Adipocyte (in vitro differentiated cells): Measurements from ENCODE around the gene NCR2.

Experiments
- DNase-seq: peaks from one replicate; pipeline ENCODE4 v3.0.0-alpha.2; 2015; ENCODE audit warnings: low read depth
- H3K27me3 ChIP-seq: replicated peaks from 2 replicates; pipeline ENCODE4 v1.7.0; 2013; ENCODE audit warnings: mild to moderate bottlenecking, low read length, moderate library complexity; ENCODE audit not compliant: control insufficient read depth, insufficient read depth
- H3K36me3 ChIP-seq: 2 replicates; pipeline ENCODE4 v1.7.0; 2013; ENCODE audit warnings: low read length, mild to moderate bottlenecking, moderate library complexity; ENCODE audit not compliant: control insufficient read depth, insufficient read depth, severe bottlenecking
- H3K4me1 ChIP-seq: 2 replicates; pipeline ENCODE4 v1.7.0; 2013; ENCODE audit warnings: mild to moderate bottlenecking, low read length, moderate library complexity; ENCODE audit not compliant: control insufficient read depth, insufficient read depth
- H3K4me3 ChIP-seq: 2 replicates; pipeline ENCODE4 v1.7.0; 2013; ENCODE audit warnings: mild to moderate bottlenecking, low read length, moderate library complexity
- H3K9ac ChIP-seq: 2 replicates; pipeline ENCODE4 v1.7.0; 2013; ENCODE audit warnings: mild to moderate bottlenecking, low read length, moderate library complexity
- H3K9me3 ChIP-seq: 2 replicates; pipeline ENCODE4 v1.7.0; 2013; ENCODE audit warnings: mild to moderate bottlenecking, low read length, moderate library complexity; ENCODE audit not compliant: control insufficient read depth

Gene NCR2

DNA sequence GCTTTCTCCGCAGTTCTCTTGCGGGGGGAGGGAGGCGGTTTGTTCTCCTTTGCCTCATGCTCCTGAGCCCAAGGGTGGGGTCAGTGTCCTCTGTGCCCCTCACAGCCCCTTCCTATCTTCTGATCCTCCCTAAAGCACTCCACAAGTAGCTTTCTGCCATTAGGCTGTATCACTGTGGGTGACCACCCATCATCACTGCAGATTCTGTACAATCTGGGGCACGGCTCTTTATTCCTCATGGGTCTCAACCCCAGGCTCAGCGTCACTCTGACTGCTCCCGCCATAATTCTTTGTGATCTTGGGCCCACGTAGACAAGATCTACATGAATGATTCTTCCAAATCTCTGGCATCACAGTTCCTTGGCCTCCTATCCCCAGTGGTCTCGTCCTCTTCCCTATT lies 10.5 kb downstream of the NCR2 start:
- H3K4me3 ChIP-seq: no peak overlapping the region
- H3K27me3 ChIP-seq: peaks cover 64% of the 10 kb centered on the region
- H3K4me1 ChIP-seq: no peaks in the 10 kb centered on the region
- no peak for DNase-seq
- no peaks in the 10 kb centered on the region for H3K36me3 ChIP-seq
- no peak overlapping the region for H3K9ac ChIP-seq
- peaks cover 4% of the 10 kb centered on the region for H3K9me3 ChIP-seq

DNA sequence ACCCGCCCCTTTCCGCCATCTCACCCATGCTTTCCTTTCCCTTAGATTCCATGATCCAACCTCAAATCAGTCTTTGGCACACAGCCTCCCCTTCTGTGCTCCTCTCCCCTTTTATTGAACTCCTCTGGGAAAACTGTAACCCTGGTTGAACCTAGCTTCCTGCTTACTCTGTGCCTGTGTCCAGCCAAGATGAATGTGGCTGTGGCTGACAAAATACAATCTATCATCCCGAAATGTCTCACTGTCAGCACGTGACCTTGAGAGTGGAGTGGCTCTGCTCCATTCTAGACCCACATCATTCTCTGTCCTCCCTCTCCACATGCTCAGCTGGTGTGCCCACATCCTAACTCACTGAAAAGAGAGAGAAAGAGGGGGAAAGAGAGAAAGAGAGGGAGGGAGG lies 11.0 kb downstream of the NCR2 start:
- Histone ChIP-seq H3K4me3 (no peak overlapping the region), H3K4me1 (no peaks in the 10 kb centered on the region), H3K9me3 (peaks cover 4% of the 10 kb centered on the region), H3K36me3 (no peaks in the 10 kb centered on the region), H3K9ac (no peak overlapping the region), H3K27me3 (peaks cover 64% of the 10 kb centered on the region)
- DNase-seq: no peak

DNA sequence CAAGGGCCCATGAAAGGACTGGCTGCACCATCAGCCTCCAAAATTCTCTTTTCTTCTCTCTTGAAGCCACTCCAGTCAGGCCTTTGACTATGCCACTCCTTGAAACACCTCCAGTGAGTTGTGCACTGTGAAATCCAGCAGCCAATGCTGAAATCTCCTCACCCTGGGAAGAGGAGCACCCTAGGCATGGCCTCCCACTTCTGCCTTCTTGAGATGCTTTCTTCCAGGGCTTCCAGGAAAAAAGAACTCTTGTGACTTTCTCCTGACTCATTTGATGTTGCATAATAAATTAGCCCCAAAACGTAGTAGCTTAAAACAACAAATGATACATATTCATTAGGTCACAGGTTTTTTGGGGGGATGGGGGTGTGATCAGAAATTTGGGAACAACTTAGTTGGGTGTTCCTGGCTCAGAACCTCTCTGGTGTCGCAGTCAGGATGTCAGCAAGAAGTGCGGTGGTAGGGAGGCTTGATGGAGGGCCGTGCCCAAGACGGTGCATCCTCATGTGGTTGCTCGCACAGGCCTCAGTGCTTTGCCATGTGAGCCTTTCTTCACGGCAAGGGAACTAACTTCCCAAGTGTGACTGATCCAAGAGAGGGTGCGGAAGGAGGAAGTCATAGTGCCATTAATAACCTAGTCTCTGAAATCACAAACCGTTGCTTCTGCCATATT lies 12.1 kb downstream of the NCR2 start:
- Histone ChIP-seq H3K4me1 (no peaks in the 10 kb centered on the region), H3K27me3 (peaks cover 55% of the 10 kb centered on the region), H3K36me3 (no peaks in the 10 kb centered on the region), H3K4me3 (no peak overlapping the region), H3K9me3 (peaks cover 4% of the 10 kb centered on the region), H3K9ac (no peak overlapping the region)
- DNase-seq: no peak

DNA sequence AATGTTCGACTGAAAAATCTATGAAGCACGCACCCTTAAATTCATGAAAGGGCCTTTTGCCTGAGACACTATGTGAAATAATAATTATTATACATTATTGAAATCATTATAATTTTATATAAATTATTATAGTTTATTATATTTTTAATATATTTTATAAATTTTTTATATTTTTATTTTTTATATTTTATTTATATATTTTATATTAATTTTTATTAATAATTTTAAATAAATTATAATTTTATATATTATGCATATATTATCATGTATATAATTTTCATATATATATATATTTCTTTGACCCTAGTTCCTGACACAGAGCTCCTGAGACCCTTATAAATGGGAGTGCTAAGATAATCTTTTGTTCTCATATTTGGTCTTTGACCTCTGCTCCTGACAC lies 13.5 kb downstream of the NCR2 start:
- H3K4me3 ChIP-seq: no peak overlapping the region
- H3K4me1 ChIP-seq: no peaks in the 10 kb centered on the region
- H3K9ac ChIP-seq: no peak overlapping the region
- peaks cover 4% of the 10 kb centered on the region for H3K9me3 ChIP-seq
- H3K27me3 ChIP-seq: peaks cover 50% of the 10 kb centered on the region
- H3K36me3 ChIP-seq: no peaks in the 10 kb centered on the region
- no peak for DNase-seq

DNA sequence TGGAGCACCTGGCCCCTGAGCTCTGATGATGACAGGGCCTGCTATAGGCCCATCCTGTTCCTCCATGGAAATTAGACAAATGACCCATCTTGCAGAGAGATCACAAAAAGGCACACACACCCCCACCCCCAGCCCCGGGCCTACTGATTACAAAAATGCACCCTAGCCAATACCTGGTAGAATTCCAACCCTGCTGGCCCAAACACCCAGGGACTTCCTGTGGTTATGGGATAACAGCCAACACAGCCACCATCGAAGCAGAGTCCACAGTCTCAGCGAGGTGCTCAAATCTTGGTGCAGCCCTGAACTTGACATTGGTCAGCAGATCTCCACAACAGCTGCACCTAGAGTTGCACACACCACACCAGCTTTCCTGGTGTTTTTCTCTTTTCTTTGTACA lies 17.0 kb downstream of the NCR2 start:
- Histone ChIP-seq H3K27me3 (peaks cover 48% of the 10 kb centered on the region), H3K36me3 (no peaks in the 10 kb centered on the region), H3K4me3 (no peak overlapping the region), H3K9me3 (peaks cover 4% of the 10 kb centered on the region), H3K4me1 (no peaks in the 10 kb centered on the region), H3K9ac (no peak overlapping the region)
- DNase-seq: no peak

DNA sequence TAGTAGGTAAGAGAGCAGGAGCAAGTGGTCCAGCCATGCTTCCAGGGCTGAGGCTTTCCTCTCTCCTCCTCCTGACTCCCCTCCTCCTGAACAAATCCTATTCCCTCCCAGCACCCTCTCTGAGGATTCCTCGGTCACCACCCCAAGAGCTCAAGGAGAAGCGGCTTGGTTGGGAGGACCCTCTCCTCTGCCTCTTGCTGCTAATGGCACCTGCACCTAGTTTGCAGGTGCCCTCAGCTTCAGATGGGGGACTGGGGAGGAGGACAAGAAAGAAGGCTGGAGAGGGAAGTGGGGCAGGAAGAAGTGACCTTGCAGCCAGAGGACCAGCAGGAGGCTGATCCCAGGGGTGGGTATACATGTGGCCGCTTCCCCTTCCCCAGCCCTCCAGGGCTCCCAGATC lies 17.5 kb downstream of the NCR2 start:
- no peak for DNase-seq
- no peak overlapping the region for H3K9ac ChIP-seq
- H3K9me3 ChIP-seq: peaks cover 4% of the 10 kb centered on the region
- H3K36me3 ChIP-seq: no peaks in the 10 kb centered on the region
- no peak overlapping the region for H3K4me3 ChIP-seq
- no peaks in the 10 kb centered on the region for H3K4me1 ChIP-seq
- H3K27me3 ChIP-seq: peaks cover 48% of the 10 kb centered on the region

DNA sequence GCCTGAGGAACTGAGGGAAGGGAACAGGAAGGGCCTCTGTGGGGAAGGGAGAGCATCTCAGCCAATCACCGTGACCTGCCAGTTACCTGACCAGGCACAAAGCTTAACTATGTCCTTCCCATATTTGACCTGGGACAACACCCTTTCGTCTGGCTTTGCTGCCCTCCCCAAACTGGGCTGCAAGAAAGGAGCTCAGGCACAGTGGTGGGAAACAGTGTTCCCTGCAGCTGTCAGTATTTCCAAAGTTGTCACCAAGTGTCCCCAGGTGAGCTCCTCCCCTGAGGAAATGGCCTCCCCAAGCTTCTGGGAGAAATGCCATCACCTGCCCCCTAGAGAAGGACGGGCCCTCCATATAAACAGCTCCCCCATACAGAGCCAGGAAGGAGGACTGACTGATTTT lies 17.9 kb downstream of the NCR2 start:
- H3K36me3 ChIP-seq: no peaks in the 10 kb centered on the region
- no peaks in the 10 kb centered on the region for H3K4me1 ChIP-seq
- no peak overlapping the region for H3K9ac ChIP-seq
- H3K4me3 ChIP-seq: no peak overlapping the region
- peaks cover 48% of the 10 kb centered on the region for H3K27me3 ChIP-seq
- no peak for DNase-seq
- peaks cover 4% of the 10 kb centered on the region for H3K9me3 ChIP-seq

DNA sequence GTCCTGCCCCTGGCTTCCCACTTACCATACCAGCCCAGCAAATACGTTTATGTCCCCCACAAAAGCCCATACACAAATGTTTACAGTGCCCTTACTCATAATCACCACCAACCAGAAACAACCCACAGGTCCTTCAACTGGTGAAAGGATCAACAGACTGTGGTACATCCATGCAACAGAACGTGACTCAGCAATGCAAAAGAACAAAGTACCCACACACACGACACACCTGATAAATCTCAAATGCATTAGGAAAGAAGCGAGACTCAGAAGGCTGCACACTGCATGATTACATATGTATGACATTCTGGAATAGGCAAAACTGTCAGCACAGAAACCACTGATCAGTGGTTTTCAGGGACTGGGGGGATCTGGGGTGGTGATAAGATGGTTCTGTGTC lies 20.5 kb downstream of the NCR2 start:
- no peak overlapping the region for H3K9ac ChIP-seq
- H3K4me3 ChIP-seq: no peak overlapping the region
- H3K27me3 ChIP-seq: peaks cover 36% of the 10 kb centered on the region
- no peaks in the 10 kb centered on the region for H3K4me1 ChIP-seq
- no peaks in the 10 kb centered on the region for H3K36me3 ChIP-seq
- DNase-seq: no peak
- peaks cover 22% of the 10 kb centered on the region for H3K9me3 ChIP-seq

DNA sequence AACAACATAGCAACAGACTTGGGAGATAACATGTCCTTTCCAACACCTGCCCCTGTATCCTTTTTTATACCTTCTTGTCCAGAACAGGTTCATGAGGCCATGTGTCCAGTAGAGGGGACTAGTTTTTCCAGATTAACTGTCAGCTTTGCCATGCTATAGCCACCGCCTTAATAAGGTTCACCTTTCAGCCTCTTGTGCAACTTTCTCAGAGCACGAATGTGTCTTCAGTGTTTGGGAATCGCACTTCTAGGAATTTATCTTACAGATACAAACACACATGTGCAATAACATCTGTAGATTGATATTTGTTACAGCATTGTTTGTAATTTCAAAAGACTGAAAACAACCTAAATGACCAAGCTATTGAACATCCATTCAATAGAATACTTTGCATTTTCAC lies 21.4 kb downstream of the NCR2 start:
- Histone ChIP-seq H3K9me3 (peaks cover 31% of the 10 kb centered on the region), H3K9ac (no peak overlapping the region), H3K27me3 (peaks cover 29% of the 10 kb centered on the region), H3K36me3 (no peaks in the 10 kb centered on the region), H3K4me1 (no peaks in the 10 kb centered on the region), H3K4me3 (no peak overlapping the region)
- DNase-seq: no peak

DNA sequence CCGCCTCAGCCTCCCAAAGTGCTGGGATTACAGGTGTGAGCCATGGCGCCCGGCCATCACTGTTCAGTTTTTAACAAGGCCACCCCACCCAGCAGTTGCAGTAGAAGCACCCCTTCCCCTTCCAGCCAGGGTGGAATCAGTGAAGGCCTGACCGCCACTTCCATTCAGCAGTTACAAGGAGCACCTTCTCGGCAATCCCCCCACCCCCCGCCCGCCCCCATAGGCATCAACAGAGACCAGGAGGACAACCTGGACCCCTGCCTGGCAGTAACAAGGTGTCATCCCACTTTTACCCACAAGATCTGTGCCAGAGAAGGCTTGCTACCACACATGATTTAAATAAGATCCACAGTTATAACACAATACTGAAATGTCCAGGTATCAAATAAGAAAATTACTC lies 23.1 kb downstream of the NCR2 start:
- H3K4me1 ChIP-seq: no peaks in the 10 kb centered on the region
- H3K9ac ChIP-seq: no peak overlapping the region
- no peak overlapping the region for H3K4me3 ChIP-seq
- H3K9me3 ChIP-seq: peaks cover 40% of the 10 kb centered on the region
- DNase-seq: no peak
- H3K36me3 ChIP-seq: no peaks in the 10 kb centered on the region
- peaks cover 23% of the 10 kb centered on the region for H3K27me3 ChIP-seq

DNA sequence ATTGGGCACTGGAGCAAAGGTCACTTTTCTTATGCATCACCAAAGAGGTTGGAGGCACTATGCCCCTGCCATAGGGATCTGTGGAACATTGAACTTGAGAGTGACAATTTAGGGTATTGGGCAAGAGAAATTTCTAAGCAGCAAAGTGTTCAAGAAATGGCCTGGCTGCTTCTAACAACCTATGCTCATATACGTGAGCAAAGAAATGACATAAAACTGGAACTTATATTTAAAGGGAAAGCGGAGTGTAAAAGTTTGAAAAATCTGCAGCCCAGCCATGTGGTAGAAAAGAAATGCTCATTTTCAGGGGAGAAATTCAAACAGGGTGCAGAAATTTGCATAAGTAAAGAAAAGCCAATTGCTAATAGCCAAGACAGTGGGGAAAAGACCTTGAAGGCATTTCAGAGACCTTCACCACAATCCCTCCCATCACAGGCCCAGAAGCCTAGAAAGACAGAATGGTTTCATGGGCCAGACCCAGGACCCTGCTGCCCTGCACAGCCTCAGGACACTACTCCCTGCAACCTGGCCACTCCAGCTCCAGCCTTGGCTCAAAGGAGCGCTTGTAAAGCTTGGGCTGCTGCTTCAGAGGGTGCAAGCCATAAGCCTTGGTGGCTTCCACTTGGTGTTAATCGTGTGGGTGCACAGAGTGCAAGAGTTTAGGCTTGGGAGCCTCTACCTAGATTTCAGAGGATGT lies 24.4 kb downstream of the NCR2 start:
- Histone ChIP-seq H3K4me3 (no peak overlapping the region), H3K27me3 (peaks cover 25% of the 10 kb centered on the region), H3K4me1 (no peaks in the 10 kb centered on the region), H3K36me3 (no peaks in the 10 kb centered on the region), H3K9me3 (peaks cover 43% of the 10 kb centered on the region), H3K9ac (no peak overlapping the region)
- no peak for DNase-seq

DNA sequence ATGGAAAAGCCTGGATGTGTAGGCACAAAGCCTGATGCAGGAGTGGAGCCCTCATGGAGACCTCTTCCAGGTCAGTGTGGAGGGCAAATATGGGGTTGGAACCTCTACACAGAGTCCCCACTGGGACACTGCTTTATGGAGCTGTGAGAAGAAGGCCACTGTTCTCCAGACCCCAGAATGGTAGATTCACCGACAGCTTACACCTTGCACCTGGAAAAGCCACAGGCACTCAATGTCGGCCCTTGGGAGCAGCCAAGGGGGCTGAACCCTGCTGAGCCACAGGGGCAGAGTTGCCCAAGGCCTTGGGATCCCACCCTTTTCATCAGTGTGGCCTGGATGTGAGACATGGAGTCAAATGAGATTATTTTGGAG lies 24.9 kb downstream of the NCR2 start:
- no peaks in the 10 kb centered on the region for H3K4me1 ChIP-seq
- H3K27me3 ChIP-seq: peaks cover 30% of the 10 kb centered on the region
- no peak overlapping the region for H3K4me3 ChIP-seq
- H3K9me3 ChIP-seq: peaks cover 43% of the 10 kb centered on the region
- DNase-seq: no peak
- no peak overlapping the region for H3K9ac ChIP-seq
- H3K36me3 ChIP-seq: no peaks in the 10 kb centered on the region
